Caco-2 (cell line): Measurements from ENCODE around the gene HMGCR. TPM values are rescaled to one million over a fixed set of nuclear protein-coding genes. Genes with fewer than 3 reads are reported as not detected.
"Not testable (repeated sequence)": the region's sequence is repeated elsewhere in the genome, so short reads cannot be mapped to it uniquely, and the experiment has no call there.

ENCODE experiments used
- BruUV-seq: library from RNA; stranded (reverse); fragments of 400-500 nt; replicated peaks from 2 replicates; lab custom pipeline; 2021; lab: Mats Ljungman, UMichigan
- CTCF ChIA-PET: fragments of 300-600 bp; sonication (Branson Sonifier 250); formaldehyde crosslinking; loops from one replicate; lab custom pipeline; 2022; ENCODE audit warnings: antibody characterized with exemption; lab: Charles Lee
- POLR2A ChIA-PET: fragments of 300-600 bp; sonication (Branson Sonifier 250); formaldehyde crosslinking; loops from one replicate; lab custom pipeline; 2022; ENCODE audit warnings: antibody characterized with exemption; lab: Charles Lee
- DNase-seq, 2 experiments: peaks; one replicate each; pipeline versions ENCODE4 v3.0.0 to v3.0.0-alpha.2; 2020 to 2022
- H3K27me3 ChIP-seq: replicated peaks from 2 replicates; pipeline ENCODE4 v1.6.0; 2011; ENCODE audit warnings: low read length; ENCODE audit not compliant: control insufficient read depth, insufficient read depth
- H3K36me3 ChIP-seq: 2 replicates; pipeline ENCODE4 v1.5.1; 2011; ENCODE audit warnings: low read length; ENCODE audit not compliant: control insufficient read depth, insufficient read depth
- H3K4me1 ChIP-seq: fragments of 250-450 bp; sonication (Bioruptor Pico); 2 replicates; pipeline ENCODE4 v1.5.1; 2020; ENCODE audit warnings: mild to moderate bottlenecking
- H3K4me3 ChIP-seq: 2 replicates; pipeline ENCODE4 v1.5.1; 2011; ENCODE audit warnings: low read depth, mild to moderate bottlenecking, control low read depth, low read length
- H3K9me3 ChIP-seq: fragments of 250-450 bp; sonication (Bioruptor Pico); 2 replicates; pipeline ENCODE4 v1.5.1; 2020; ENCODE audit warnings: mild to moderate bottlenecking, moderate library complexity
- H3K27ac Mint-ChIP-seq: one replicate; pipeline ENCODE4 v1.8.0; 2022; ENCODE audit warnings: mixed read lengths; ENCODE audit not compliant: unreplicated experiment
- H3K27me3 Mint-ChIP-seq: one replicate; pipeline ENCODE4 v1.8.0; 2022; ENCODE audit warnings: mixed read lengths; ENCODE audit not compliant: insufficient read depth, unreplicated experiment
- H3K36me3 Mint-ChIP-seq: one replicate; pipeline ENCODE4 v1.8.0; 2022; ENCODE audit warnings: mild to moderate bottlenecking, mixed read lengths; ENCODE audit not compliant: insufficient read depth, unreplicated experiment
- H3K4me1 Mint-ChIP-seq: one replicate; pipeline ENCODE4 v1.8.0; 2022; ENCODE audit warnings: low read depth, mixed read lengths; ENCODE audit not compliant: unreplicated experiment
- H3K4me3 Mint-ChIP-seq: one replicate; pipeline ENCODE4 v1.8.0; 2022; ENCODE audit warnings: mild to moderate bottlenecking, moderate library complexity, mixed read lengths; ENCODE audit not compliant: unreplicated experiment
- H3K9me3 Mint-ChIP-seq: one replicate; pipeline ENCODE4 v1.8.0; 2022; ENCODE audit warnings: mixed read lengths; ENCODE audit not compliant: unreplicated experiment
- intact Hi-C: fragments of 100-400 bp; cut with micrococcal nuclease; formaldehyde crosslinking; loops from one replicate; pipeline ENCODE4 v1.10.0; 2022; ENCODE audit not compliant: unreplicated experiment
- total RNA-seq: library from RNA; stranded (reverse); gene quantifications from 2 replicates; pipeline ENCODE4 v1.2.3, GENCODE V29; 2022
- TF ChIP-seq, protein P1 (sequence below), 2 experiments: fragments of 200-600 bp in 1 of 2; IDR thresholded peaks; 1 replicate in 1 of 2; 2 replicates in 1 of 2; pipeline versions ENCODE4 v1.5.1 to v1.8.0; 2011 to 2022; ENCODE audit warnings: antibody characterized with exemption in 1 of 2, control low read depth in 1 of 2, inconsistent platforms in 1 of 2, low read depth in 1 of 2, low read length in 1 of 2, mild to moderate bottlenecking in 1 of 2, moderate library complexity in 1 of 2; ENCODE audit not compliant: insufficient read depth in 1 of 2, severe bottlenecking in 1 of 2, unreplicated experiment in 1 of 2

The HMGCR gene
- total RNA-seq, 1 experiment from 2014 or later = 164 TPM

- Mint-ChIP-seq H3K36me3 (no peaks in the 10 kb centered on the region), H3K4me1 (peaks cover 14% of the 10 kb centered on the region), H3K27me3 (no peaks in the 10 kb centered on the region), H3K4me3 (no peak overlapping the region), H3K27ac (no peak overlapping the region), H3K9me3 (no peaks in the 10 kb centered on the region)
- ChIA-PET CTCF (no interaction called here), POLR2A (no interaction called here)
- intact Hi-C loops = no loop called here
- no peaks in the 10 kb centered on the region for H3K4me1 ChIP-seq
- no peaks in the 10 kb centered on the region for H3K9me3 ChIP-seq
- no peaks in the 10 kb centered on the region for H3K27me3 ChIP-seq
- TF ChIP-seq, protein P1, sequence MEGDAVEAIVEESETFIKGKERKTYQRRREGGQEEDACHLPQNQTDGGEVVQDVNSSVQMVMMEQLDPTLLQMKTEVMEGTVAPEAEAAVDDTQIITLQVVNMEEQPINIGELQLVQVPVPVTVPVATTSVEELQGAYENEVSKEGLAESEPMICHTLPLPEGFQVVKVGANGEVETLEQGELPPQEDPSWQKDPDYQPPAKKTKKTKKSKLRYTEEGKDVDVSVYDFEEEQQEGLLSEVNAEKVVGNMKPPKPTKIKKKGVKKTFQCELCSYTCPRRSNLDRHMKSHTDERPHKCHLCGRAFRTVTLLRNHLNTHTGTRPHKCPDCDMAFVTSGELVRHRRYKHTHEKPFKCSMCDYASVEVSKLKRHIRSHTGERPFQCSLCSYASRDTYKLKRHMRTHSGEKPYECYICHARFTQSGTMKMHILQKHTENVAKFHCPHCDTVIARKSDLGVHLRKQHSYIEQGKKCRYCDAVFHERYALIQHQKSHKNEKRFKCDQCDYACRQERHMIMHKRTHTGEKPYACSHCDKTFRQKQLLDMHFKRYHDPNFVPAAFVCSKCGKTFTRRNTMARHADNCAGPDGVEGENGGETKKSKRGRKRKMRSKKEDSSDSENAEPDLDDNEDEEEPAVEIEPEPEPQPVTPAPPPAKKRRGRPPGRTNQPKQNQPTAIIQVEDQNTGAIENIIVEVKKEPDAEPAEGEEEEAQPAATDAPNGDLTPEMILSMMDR (IDR thresholded peaks at IDR 0.05; ENCODE audit: insufficient read depth in 1 of 2, low read depth in 1 of 2, low read length in 1 of 2, severe bottlenecking in 1 of 2, unreplicated experiment in 1 of 2) = no peak
- no peak for DNase-seq
- BruUV-seq = no TSS peak
- no peak overlapping the region for H3K4me3 ChIP-seq
- H3K36me3 ChIP-seq = no peaks in the 10 kb centered on the region
These were observed 33.6 kb upstream of the HMGCR start for GRCh38 chr5:75303419-75303818.

DNA sequence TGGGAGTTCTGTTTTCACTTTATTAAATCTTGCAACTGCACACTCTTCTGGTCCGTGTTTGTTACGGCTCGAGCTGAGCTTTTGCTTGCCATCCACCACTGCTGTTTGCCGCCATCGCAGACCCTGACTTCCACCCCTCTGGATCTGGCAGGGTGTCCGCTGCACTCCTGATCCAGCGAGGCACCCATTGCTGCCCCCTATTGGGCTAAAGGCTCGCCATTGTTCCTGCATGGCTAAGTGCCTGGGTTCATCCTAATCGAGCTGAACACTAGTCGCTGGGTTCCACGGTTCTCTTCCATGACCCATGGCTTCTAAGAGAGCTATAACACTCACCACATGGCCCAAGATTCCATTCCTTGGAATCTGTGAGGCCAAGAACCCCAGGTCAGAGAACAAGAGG, 32.5 kb upstream of the HMGCR start:
- H3K27me3 Mint-ChIP-seq, H3K36me3 Mint-ChIP-seq, BruUV-seq, H3K9me3 ChIP-seq, H3K4me1 ChIP-seq, H3K4me3 Mint-ChIP-seq, H3K27ac Mint-ChIP-seq, CTCF ChIA-PET, H3K4me1 Mint-ChIP-seq, intact Hi-C loops, H3K36me3 ChIP-seq, H3K4me3 ChIP-seq, H3K9me3 Mint-ChIP-seq, POLR2A ChIA-PET, DNase-seq, H3K27me3 ChIP-seq: not testable (repeated sequence)
- TF ChIP-seq, protein P1 (IDR thresholded peaks at IDR 0.05; ENCODE audit: insufficient read depth in 1 of 2, low read depth in 1 of 2, low read length in 1 of 2, severe bottlenecking in 1 of 2, unreplicated experiment in 1 of 2) = peak in 1 of 2 experiments; percentile 18

GRCh38 chr5:75306746-75307145, 30.3 kb upstream of the HMGCR start:
- no peak overlapping the region for H3K4me3 Mint-ChIP-seq
- ChIA-PET POLR2A (interaction anchor here (0.6 kb wide), 1 partner anchor 1568 kb away, joined by 7 read pairs; no protein-coding TSS in a partner anchor), CTCF (no interaction called here)
- Histone ChIP-seq H3K9me3 (no peaks in the 10 kb centered on the region), H3K27me3 (no peaks in the 10 kb centered on the region), H3K4me1 (no peaks in the 10 kb centered on the region), H3K4me3 (no peak overlapping the region), H3K36me3 (no peaks in the 10 kb centered on the region)
- H3K27me3 Mint-ChIP-seq = no peaks in the 10 kb centered on the region
- TF ChIP-seq, protein P1 (IDR thresholded peaks at IDR 0.05; ENCODE audit: insufficient read depth in 1 of 2, low read depth in 1 of 2, low read length in 1 of 2, severe bottlenecking in 1 of 2, unreplicated experiment in 1 of 2) = no peak
- H3K4me1 Mint-ChIP-seq = peaks cover 7% of the 10 kb centered on the region
- no peak for DNase-seq
- intact Hi-C loops = no loop called here
- no peaks in the 10 kb centered on the region for H3K36me3 Mint-ChIP-seq
- no peaks in the 10 kb centered on the region for H3K9me3 Mint-ChIP-seq
- no peak overlapping the region for H3K27ac Mint-ChIP-seq
- BruUV-seq = no TSS peak
